Fibroblast of lung (primary cell): ENCODE data around the gene PSD2.

Experiments
- EZH2 ChIP-seq: IDR thresholded peaks from 2 replicates; pipeline ENCODE4 v1.5.1; 2012; ENCODE audit warnings: low read length, control low read depth, mild to moderate bottlenecking; ENCODE audit errors: missing control alignments
- TF ChIP-seq, protein P1 (sequence below), 2 donors: IDR thresholded peaks in 1 of 2; conservative IDR thresholded peaks in 1 of 2; 1 replicate in 1 of 2; 2 replicates in 1 of 2; pipeline ENCODE4 v1.5.1; 2011 to 2012; ENCODE audit warnings: low read length in 2 of 2, control low read depth in 1 of 2, inconsistent platforms in 1 of 2, low read depth in 1 of 2, mild to moderate bottlenecking in 1 of 2

DNA sequence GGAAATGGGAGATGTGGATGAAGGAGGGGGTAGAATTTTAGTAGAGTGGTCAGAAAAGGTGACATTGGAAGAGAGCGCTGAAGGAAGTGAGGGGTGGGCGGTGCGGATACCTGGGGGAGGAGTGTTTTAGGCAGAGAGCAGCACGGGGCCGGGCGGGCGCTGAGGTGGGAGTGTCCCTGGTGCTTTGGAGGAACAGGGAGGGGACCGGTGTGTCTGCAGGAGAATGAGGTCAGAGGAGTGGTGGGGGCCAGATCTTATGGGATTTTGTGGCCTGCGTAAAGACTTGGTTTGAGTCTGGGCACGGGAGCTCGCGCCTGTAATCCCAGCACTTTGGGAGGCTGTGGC lies 5.8 kb upstream of the PSD2 start:
- TF ChIP-seq, protein P1, sequence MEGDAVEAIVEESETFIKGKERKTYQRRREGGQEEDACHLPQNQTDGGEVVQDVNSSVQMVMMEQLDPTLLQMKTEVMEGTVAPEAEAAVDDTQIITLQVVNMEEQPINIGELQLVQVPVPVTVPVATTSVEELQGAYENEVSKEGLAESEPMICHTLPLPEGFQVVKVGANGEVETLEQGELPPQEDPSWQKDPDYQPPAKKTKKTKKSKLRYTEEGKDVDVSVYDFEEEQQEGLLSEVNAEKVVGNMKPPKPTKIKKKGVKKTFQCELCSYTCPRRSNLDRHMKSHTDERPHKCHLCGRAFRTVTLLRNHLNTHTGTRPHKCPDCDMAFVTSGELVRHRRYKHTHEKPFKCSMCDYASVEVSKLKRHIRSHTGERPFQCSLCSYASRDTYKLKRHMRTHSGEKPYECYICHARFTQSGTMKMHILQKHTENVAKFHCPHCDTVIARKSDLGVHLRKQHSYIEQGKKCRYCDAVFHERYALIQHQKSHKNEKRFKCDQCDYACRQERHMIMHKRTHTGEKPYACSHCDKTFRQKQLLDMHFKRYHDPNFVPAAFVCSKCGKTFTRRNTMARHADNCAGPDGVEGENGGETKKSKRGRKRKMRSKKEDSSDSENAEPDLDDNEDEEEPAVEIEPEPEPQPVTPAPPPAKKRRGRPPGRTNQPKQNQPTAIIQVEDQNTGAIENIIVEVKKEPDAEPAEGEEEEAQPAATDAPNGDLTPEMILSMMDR (conservative IDR thresholded peaks at IDR 0.05 in 1 of 2, IDR thresholded peaks at IDR 0.05 in 1 of 2; ENCODE audit: low read depth in 1 of 2, low read length in 2 of 2) = no peak
- TF ChIP-seq EZH2 = no peak
